Epithelial cell of proximal tubule (primary cell): ENCODE results near the gene CYP1A1. TPM values are rescaled to one million over a fixed set of nuclear protein-coding genes. Genes with fewer than 3 reads are reported as not detected.

Experiments used
- DNase-seq: peaks from one replicate; pipeline ENCODE4 v3.0.0-alpha.2; 2011; ENCODE audit warnings: low read depth
- H3K4me3 ChIP-seq: 2 replicates; pipeline ENCODE4 v1.5.1; 2011; ENCODE audit warnings: low read depth, mild to moderate bottlenecking, low read length
- CTCF ChIP-seq: conservative IDR thresholded peaks from 2 replicates; pipeline ENCODE4 v1.5.1; 2012; ENCODE audit warnings: low read depth, mild to moderate bottlenecking, low read length
- total RNA-seq: library from RNA; depleted of rRNA; stranded (reverse); fragments of >200 nt; gene quantifications from 2 replicates; pipeline ENCODE4 v1.2.3, GENCODE V29; 2015

Gene CYP1A1
- total RNA-seq, 1 donor from 2014 or later, result 0.52 TPM

GRCh38 chr15:74695597-74696397, 29.5 kb downstream of the CYP1A1 start, which contains the start of gene EDC3:
EDC3 (minus strand) TSS chr15:74696024; CDS start chr15:74675124, 20,900 bp downstream.
- H3K4me3 ChIP-seq, result peak within 1 kb of the TSS; percentile 96
- DNase-seq, result no peak
- TF ChIP-seq CTCF, result no peak

- H3K4me3 ChIP-seq, result no peak overlapping the region
- TF ChIP-seq CTCF, result no peak
- DNase-seq, result no peak
Measured at GRCh38 chr15:74692327-74692726, 33.0 kb downstream of the CYP1A1 start.

- TF ChIP-seq CTCF, result no peak
- no peak overlapping the region for H3K4me3 ChIP-seq
- DNase-seq, result no peak
Measured at GRCh38 chr15:74683758-74684157, 41.6 kb downstream of the CYP1A1 start.

- TF ChIP-seq CTCF, result no peak
- no peak for DNase-seq
- H3K4me3 ChIP-seq, result no peak overlapping the region
Measured at GRCh38 chr15:74682954-74683353, 42.4 kb downstream of the CYP1A1 start.

GRCh38 chr15:74680456-74680855, 44.9 kb downstream of the CYP1A1 start:
- no peak for DNase-seq
- no peak for TF ChIP-seq CTCF
- H3K4me3 ChIP-seq, result no peak overlapping the region

GRCh38 chr15:74676801-74677200, 48.5 kb downstream of the CYP1A1 start:
- H3K4me3 ChIP-seq, result no peak overlapping the region
- DNase-seq, result no peak
- TF ChIP-seq CTCF, result no peak

- no peak overlapping the region for H3K4me3 ChIP-seq
- no peak for DNase-seq
- no peak for TF ChIP-seq CTCF
Measured at GRCh38 chr15:74674161-74674560, 51.2 kb downstream of the CYP1A1 start.
